Gastrocnemius medialis (tissue), 4 donors: ENCODE data around the gene ZNF783.

Source experiments
- CTCF ChIP-seq, 5 experiments: fragments of 450-650 bp in 3 of 5; fragments of 200-600 bp in 2 of 5; sonication (generic) in 2 of 5; IDR thresholded peaks in 4 of 5; conservative IDR thresholded peaks in 1 of 5; 1 replicate in 4 of 5; 2 replicates in 1 of 5; pipeline ENCODE4 v1.5.1; 2016 to 2019; ENCODE audit warnings: antibody characterized with exemption in 5 of 5, mild to moderate bottlenecking in 3 of 5, moderate library complexity in 3 of 5
- POLR2A ChIP-seq, 2 donors: fragments of 450-650 bp; IDR thresholded peaks; one replicate each; pipeline ENCODE4 v1.6.1; 2017; ENCODE audit warnings: antibody characterized with exemption in 2 of 2, mild to moderate bottlenecking in 2 of 2, moderate library complexity in 2 of 2

GRCh38 chr7:149284343-149284742 is 22.3 kb downstream of the ZNF783 start:
- TF ChIP-seq CTCF (IDR thresholded peaks at IDR 0.05 in 4 of 5, conservative IDR thresholded peaks at IDR 0.05 in 1 of 5) (no peak), POLR2A (IDR thresholded peaks at IDR 0.05) (no peak)
